Measurements from ENCODE around the gene FARS2. TPM values are rescaled to one million over a fixed set of nuclear protein-coding genes. Genes with fewer than 3 reads are reported as not detected.

Gene FARS2
- total and polyA plus RNA-seq, 2 experiments from 2014 or later, result 9.9 to 15.4 TPM

DNA sequence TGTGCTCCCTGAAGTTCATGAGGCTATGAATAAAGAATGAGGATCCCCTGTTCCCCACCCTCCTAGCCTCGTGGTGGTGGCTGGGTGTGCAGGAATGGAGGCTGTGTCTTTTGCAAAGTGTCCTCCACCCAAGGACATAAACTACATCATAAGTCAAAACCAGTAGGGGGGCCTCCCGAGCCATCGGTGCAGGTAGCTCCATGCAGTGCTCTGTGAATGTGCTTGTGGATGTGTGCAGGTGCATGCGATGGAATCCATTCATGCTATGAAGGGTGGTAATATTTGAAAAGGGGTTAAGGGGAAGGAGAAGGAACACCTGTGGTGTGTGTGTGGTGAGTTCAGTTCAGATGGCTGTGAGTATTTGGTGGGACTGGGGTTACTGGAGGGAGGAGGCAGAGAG lies 548.1 kb downstream of the FARS2 start:
- no peak overlapping the region for H2AFZ ChIP-seq
- no peaks in the 10 kb centered on the region for H3K79me2 ChIP-seq
- no peak overlapping the region for H3K4me2 ChIP-seq
- H3K27me3 ChIP-seq, result no peaks in the 10 kb centered on the region
- no peaks in the 10 kb centered on the region for H3K9me3 ChIP-seq (ENCODE audit: low read depth)
- no peaks in the 10 kb centered on the region for H3K4me1 ChIP-seq (ENCODE audit: insufficient read depth)
- TF ChIP-seq EZH2 (IDR thresholded peaks at IDR 0.05; ENCODE audit: borderline replicate concordance), result no peak
- TF ChIP-seq, protein P1, sequence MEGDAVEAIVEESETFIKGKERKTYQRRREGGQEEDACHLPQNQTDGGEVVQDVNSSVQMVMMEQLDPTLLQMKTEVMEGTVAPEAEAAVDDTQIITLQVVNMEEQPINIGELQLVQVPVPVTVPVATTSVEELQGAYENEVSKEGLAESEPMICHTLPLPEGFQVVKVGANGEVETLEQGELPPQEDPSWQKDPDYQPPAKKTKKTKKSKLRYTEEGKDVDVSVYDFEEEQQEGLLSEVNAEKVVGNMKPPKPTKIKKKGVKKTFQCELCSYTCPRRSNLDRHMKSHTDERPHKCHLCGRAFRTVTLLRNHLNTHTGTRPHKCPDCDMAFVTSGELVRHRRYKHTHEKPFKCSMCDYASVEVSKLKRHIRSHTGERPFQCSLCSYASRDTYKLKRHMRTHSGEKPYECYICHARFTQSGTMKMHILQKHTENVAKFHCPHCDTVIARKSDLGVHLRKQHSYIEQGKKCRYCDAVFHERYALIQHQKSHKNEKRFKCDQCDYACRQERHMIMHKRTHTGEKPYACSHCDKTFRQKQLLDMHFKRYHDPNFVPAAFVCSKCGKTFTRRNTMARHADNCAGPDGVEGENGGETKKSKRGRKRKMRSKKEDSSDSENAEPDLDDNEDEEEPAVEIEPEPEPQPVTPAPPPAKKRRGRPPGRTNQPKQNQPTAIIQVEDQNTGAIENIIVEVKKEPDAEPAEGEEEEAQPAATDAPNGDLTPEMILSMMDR (IDR thresholded peaks at IDR 0.05; ENCODE audit: poor library complexity), result no peak
- no peak for TF ChIP-seq EZH2phosphoT487 (IDR thresholded peaks at IDR 0.05; ENCODE audit: low read depth, severe bottlenecking, unreplicated experiment)
- no peaks in the 10 kb centered on the region for H4K20me1 ChIP-seq (ENCODE audit: insufficient read depth, poor library complexity, severe bottlenecking)
- H3K9me2 ChIP-seq (replicated peaks; ENCODE audit: insufficient read depth), result no peaks in the 10 kb centered on the region
- no peaks in the 10 kb centered on the region for H3K36me3 ChIP-seq (replicated peaks; ENCODE audit: insufficient read depth, low read depth)
- DNase-seq (ENCODE audit: low spot score), result no peak
- H3K4me3 ChIP-seq, result no peak overlapping the region
- WGBS (ENCODE audit: low lambda C conversion rate, missing lambda C conversion rate), result 80% methylated on average over 4 of the region's 4 CpGs
- H3K27ac ChIP-seq, result no peak overlapping the region

DNA sequence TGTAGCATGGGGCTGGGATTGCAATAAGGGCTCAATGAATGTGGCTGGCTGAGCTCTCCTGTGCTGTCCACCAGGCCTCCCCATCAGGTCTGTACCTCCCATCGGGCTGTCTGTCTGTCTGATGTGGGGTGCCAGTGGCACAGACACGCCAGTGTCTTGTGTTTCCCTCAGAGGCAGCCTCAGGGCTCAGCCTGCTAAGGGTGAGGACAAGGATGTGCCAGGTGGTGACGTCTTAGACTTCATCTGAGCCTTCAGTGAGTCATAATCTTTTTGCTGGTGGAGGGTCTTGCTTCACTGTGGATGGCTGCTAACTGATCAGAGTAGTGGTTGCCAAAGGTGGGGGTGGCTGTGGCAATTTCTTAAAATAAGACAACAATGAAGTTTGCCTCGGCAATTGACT lies 550.7 kb downstream of the FARS2 start:
- no peak for DNase-seq (ENCODE audit: low spot score)

DNA sequence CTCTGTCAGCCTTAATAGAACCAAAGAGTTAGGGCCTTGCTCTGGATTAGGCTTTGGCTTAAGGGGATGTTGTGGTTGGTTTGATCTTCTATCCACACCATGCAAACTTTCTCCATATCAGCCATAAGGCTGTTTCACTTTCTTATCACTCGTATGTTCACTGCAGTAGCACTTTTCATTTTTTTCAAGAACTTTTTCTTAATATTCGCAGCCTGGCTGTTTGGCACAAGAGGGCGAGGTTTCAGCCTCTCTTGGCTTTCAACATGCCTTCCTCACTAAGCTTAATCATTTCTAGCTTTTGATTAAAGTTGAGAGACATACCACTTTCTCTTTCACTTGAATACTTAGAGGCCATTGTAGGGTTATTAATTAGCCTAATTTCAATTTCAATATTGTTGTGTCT lies 552.3 kb downstream of the FARS2 start:
- no peak overlapping the region for H3K27ac ChIP-seq
- H3K36me3 ChIP-seq (replicated peaks; ENCODE audit: insufficient read depth, low read depth), result no peaks in the 10 kb centered on the region
- H3K27me3 ChIP-seq, result no peaks in the 10 kb centered on the region
- WGBS (ENCODE audit: low lambda C conversion rate, missing lambda C conversion rate), result 71% methylated on average over 3 of the region's 3 CpGs
- H2AFZ ChIP-seq, result no peak overlapping the region
- no peaks in the 10 kb centered on the region for H3K9me3 ChIP-seq (ENCODE audit: low read depth)
- H3K4me2 ChIP-seq, result no peak overlapping the region
- DNase-seq (ENCODE audit: low spot score), result no peak
- no peak overlapping the region for H3K4me3 ChIP-seq
- no peaks in the 10 kb centered on the region for H3K4me1 ChIP-seq (ENCODE audit: insufficient read depth)
- no peaks in the 10 kb centered on the region for H4K20me1 ChIP-seq (ENCODE audit: insufficient read depth, poor library complexity, severe bottlenecking)
- no peaks in the 10 kb centered on the region for H3K79me2 ChIP-seq
- TF ChIP-seq EZH2phosphoT487 (IDR thresholded peaks at IDR 0.05; ENCODE audit: low read depth, severe bottlenecking, unreplicated experiment) (no peak), EZH2 (IDR thresholded peaks at IDR 0.05; ENCODE audit: borderline replicate concordance) (no peak)
- TF ChIP-seq, protein P1 (IDR thresholded peaks at IDR 0.05; ENCODE audit: poor library complexity), result no peak
- no peaks in the 10 kb centered on the region for H3K9me2 ChIP-seq (replicated peaks; ENCODE audit: insufficient read depth)

More for the DNA sequence above, 550.7 kb downstream of the FARS2 start:
- H3K79me2 ChIP-seq, result no peaks in the 10 kb centered on the region
- no peak for TF ChIP-seq EZH2phosphoT487 (IDR thresholded peaks at IDR 0.05; ENCODE audit: low read depth, severe bottlenecking, unreplicated experiment)
- no peak for TF ChIP-seq EZH2 (IDR thresholded peaks at IDR 0.05; ENCODE audit: borderline replicate concordance)
- TF ChIP-seq, protein P1 (IDR thresholded peaks at IDR 0.05; ENCODE audit: poor library complexity), result no peak
- no peaks in the 10 kb centered on the region for H3K36me3 ChIP-seq (replicated peaks; ENCODE audit: insufficient read depth, low read depth)
- H3K27me3 ChIP-seq, result no peaks in the 10 kb centered on the region
- no peak overlapping the region for H3K4me2 ChIP-seq
- no peak overlapping the region for H2AFZ ChIP-seq
- no peaks in the 10 kb centered on the region for H3K9me2 ChIP-seq (replicated peaks; ENCODE audit: insufficient read depth)
- H3K4me1 ChIP-seq (ENCODE audit: insufficient read depth), result no peaks in the 10 kb centered on the region
- H3K9me3 ChIP-seq (ENCODE audit: low read depth), result no peaks in the 10 kb centered on the region
- WGBS (ENCODE audit: low lambda C conversion rate, missing lambda C conversion rate), result 78% methylated on average over 4 of the region's 4 CpGs
- H3K27ac ChIP-seq, result no peak overlapping the region
- no peaks in the 10 kb centered on the region for H4K20me1 ChIP-seq (ENCODE audit: insufficient read depth, poor library complexity, severe bottlenecking)
- no peak overlapping the region for H3K4me3 ChIP-seq

DNA sequence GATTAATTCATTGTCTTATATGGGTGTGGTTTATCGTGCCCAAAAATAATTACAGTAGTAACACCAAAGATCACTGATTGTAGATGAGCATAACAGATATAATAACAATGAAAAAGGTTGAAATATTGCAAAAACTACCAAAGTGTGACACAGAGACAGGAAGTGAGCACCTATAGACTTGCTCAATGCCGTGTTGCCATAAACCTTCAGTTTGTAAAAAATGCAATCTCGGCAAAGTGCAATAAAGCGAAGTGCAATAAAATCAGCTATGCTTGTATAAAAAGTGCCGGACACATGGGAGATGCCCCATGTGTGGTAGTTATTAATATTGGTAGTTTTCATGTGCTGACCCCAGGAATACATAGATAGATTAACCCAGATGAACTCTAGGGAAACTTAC lies 552.8 kb downstream of the FARS2 start:
- Histone ChIP-seq H3K27ac (no peak overlapping the region), H3K9me2 (replicated peaks; ENCODE audit: insufficient read depth) (no peaks in the 10 kb centered on the region), H3K27me3 (no peaks in the 10 kb centered on the region), H3K4me3 (no peak overlapping the region), H3K79me2 (no peaks in the 10 kb centered on the region), H2AFZ (no peak overlapping the region), H3K4me2 (no peak overlapping the region), H3K36me3 (replicated peaks; ENCODE audit: insufficient read depth, low read depth) (no peaks in the 10 kb centered on the region), H3K4me1 (ENCODE audit: insufficient read depth) (no peaks in the 10 kb centered on the region), H3K9me3 (ENCODE audit: low read depth) (no peaks in the 10 kb centered on the region), H4K20me1 (ENCODE audit: insufficient read depth, poor library complexity, severe bottlenecking) (no peaks in the 10 kb centered on the region)
- TF ChIP-seq EZH2phosphoT487 (IDR thresholded peaks at IDR 0.05; ENCODE audit: low read depth, severe bottlenecking, unreplicated experiment) (no peak), EZH2 (IDR thresholded peaks at IDR 0.05; ENCODE audit: borderline replicate concordance) (no peak)
- TF ChIP-seq, protein P1 (IDR thresholded peaks at IDR 0.05; ENCODE audit: poor library complexity), result no peak
- no peak for DNase-seq (ENCODE audit: low spot score)
- WGBS (ENCODE audit: low lambda C conversion rate, missing lambda C conversion rate), result 89% methylated on average over 5 of the region's 5 CpGs

Data from hepatocyte (in vitro differentiated cells).